Smooth muscle cell of the pulmonary artery (primary cell): ENCODE data around the gene GPD1. TPM values are rescaled to one million over a fixed set of nuclear protein-coding genes. Genes with fewer than 3 reads are reported as not detected.

Experiments
- total RNA-seq: library from RNA; depleted of rRNA; stranded (reverse); fragments of >200 nt; gene quantifications from 2 replicates; pipeline ENCODE4 v1.2.3, GENCODE V29; 2014

The GPD1 gene
- 0.13 and 0.20 TPM in 2 replicates for total RNA-seq

GRCh38 chr12:50103767-50104321 is at the start of gene GPD1:
GPD1 (plus strand) TSS chr12:50104008; CDS start chr12:50104051, 43 bp downstream.

DNA sequence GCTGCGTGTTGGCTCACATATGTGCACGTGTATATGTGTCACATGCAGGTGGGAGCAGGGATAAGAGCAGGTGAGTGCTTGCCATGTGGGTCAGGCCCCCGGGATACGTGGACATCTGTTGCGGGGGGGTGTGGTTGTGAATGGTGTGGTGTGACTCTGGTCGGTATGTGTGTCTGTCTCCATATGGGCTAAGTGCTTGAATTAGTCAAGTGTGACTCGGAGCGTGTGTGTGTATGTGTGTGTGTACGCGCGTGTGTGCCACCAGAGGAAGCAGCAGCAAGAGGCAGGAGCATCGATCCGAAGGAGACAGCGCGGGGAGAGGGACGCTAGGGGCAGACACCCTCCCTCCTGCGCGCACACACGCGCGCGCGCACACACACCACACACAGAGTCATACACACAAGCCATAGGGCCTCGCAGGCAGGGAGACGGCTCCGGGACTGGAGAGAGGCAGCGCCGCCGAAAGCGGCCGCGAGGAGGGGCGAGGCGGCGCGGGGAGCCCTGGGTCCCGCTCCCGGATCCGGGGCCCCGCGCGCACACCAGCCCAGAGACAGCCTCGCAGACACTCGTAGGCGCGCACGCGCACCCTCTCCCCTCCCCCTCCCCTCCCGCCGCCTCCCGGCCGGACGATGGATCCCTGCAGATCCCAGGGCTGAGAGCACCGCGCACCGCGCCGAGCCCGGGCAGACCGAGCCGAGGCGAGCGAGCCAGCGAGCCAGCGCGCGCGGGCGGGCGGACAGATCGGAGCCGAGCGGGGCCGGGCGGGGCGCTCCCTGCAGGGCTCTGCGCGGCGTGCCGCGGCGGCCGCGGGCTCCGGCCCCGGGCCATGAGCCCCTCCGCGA is 46.6 kb upstream of the GPD1 start, which contains the start of gene ASIC1:
TSS of gene ASIC1 (plus strand) at position 597 of the 842 bp plus-strand sequence. CDS start 1,171 bp downstream, outside the sequence.

DNA sequence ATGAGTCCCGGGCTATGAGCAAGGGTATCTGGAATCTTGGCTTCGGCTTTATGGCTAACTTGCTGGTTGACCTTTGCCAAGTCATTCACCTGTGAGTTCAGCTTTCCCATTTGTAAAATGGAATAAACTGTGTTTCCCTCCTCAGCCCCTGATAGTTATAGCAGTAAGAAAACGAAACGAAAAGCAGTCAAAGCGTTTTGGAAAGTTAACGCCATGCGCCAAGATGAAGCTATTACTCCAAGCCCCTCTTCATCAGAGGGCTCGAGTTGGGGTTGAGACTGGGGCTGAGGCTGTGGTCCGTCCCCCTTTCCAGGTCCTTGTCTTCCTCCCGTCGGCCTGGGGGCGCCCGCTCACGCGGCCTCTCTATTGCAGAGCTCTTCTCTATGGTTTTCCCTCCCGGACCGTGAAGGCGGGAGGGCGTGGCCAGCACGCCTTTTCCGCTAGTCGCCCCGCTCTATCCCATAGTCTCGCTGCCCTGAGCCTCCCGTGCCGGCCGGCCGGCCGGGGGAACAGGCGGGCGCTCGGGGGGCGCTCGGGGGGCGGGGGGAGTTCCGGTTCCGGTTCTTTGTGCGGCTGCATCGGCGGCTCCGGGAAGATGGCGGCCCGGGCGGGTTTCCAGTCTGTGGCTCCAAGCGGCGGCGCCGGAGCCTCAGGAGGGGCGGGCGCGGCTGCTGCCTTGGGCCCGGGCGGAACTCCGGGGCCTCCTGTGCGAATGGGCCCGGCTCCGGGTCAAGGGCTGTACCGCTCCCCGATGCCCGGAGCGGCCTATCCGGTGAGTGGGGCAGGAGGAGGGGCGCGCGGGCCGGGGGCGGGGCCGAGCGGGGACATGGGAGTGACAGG is 18.8 kb upstream of the GPD1 start, which contains the start of gene SMARCD1:
TSS of gene SMARCD1 (plus strand) at position 568 of the 840 bp plus-strand sequence. CDS start at position 596, 28 bp downstream.

DNA sequence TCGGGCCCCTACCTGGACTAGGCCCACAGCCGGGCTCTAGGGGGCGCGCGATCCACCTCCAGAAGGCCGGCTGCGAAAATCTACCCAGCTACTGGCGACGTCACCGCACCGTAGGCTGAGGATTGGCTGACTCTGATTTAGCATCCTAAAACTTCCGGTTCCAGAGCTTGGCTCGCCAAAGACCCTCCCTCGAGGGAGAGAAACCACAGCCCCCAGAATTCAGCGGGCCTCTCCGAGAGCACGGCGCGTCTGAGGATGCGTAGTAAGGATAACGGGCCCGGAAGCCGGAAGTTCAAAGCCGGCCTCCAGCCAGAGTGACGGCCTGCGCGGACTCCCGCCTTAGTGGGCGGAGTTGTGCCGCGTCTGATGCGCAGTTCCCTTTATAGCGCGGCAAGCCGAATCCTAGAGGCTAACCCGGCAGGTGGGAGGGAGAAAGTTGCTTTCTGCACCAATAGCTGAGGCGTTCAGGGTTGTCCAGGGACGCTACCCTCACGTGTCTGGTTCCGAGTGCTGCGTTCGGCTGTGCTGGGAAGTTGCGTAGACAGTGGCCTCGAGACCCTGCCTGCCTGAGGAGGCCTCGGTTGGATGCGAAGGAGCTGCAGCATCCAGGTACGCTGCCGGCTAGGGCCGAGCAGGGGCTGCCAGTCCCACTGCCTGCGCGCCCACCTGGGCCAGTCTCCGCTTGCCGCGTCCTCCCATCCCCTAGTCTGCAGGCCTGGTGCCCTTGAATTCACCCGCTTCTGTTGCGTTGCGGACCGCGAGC is 8.1 kb downstream of the GPD1 start, which contains the start of gene COX14:
TSS of gene COX14 (plus strand) at position 544 of the 763 bp plus-strand sequence. CDS start 7,808 bp downstream, outside the sequence.

Other genes starting within 250 kb of the GPD1 start
- 3.7 and 8.3 TPM in 2 replicates for gene FAIM2, start 200.1 kb upstream of the GPD1 start, total RNA-seq
- 0.07 TPM in 1 of 2 replicates, not detected in the other for gene AQP2, start 153.3 kb upstream of the GPD1 start, total RNA-seq
- gene AQP5, start 142.1 kb upstream of the GPD1 start, total RNA-seq: 0.23 and 0.52 TPM in 2 replicates
- 0.10 and 0.20 TPM in 2 replicates for gene AQP6, start 131.1 kb upstream of the GPD1 start, total RNA-seq
- 14.5 and 28.6 TPM in 2 replicates for gene RACGAP1, start 78.5 kb upstream of the GPD1 start, total RNA-seq
- 3.5 and 3.6 TPM in 2 replicates for gene ASIC1, start 46.4 kb upstream of the GPD1 start, total RNA-seq
- 31.9 and 37.6 TPM in 2 replicates for gene SMARCD1, start 18.7 kb upstream of the GPD1 start, total RNA-seq
- gene COX14, start 8.2 kb downstream of the GPD1 start, total RNA-seq: 22.1 and 24.4 TPM in 2 replicates
- gene CERS5, start 63.4 kb downstream of the GPD1 start, total RNA-seq: 72.0 and 77.0 TPM in 2 replicates
- 102 and 123 TPM in 2 replicates for gene LIMA1, start 179.5 kb downstream of the GPD1 start, total RNA-seq